Parietal lobe (tissue), 1 donor: ENCODE measurements around the gene KLHDC3. TPM values are rescaled to one million over a fixed set of nuclear protein-coding genes. Genes with fewer than 3 reads are reported as not detected.

ENCODE experiments used
- total RNA-seq: library from RNA; depleted of rRNA; stranded (reverse); fragments of >200 nt; gene quantifications from one replicate; pipeline ENCODE4 v1.2.3, GENCODE V29; 2014

KLHDC3 gene
- total RNA-seq = 100 TPM

GRCh38 chr6:43013843-43014433 is at the start of gene KLHDC3, which contains the start of gene MEA1:
KLHDC3 (plus strand) TSS chr6:43014249; CDS start chr6:43017193, 2,944 bp downstream.
MEA1 (minus strand) TSS chr6:43013946; CDS start chr6:43013813, 133 bp downstream.

GRCh38 chr6:42978839-42979522 is 35.1 kb upstream of the KLHDC3 start, which contains the start of gene PEX6:
PEX6 (minus strand) TSS chr6:42979181; CDS start chr6:42979150, 31 bp downstream.

GRCh38 chr6:42984001-42984923 is 29.8 kb upstream of the KLHDC3 start, which contains the start of gene PPP2R5D:
PPP2R5D (plus strand) TSS chr6:42984570; CDS start chr6:42984678, 108 bp downstream.

GRCh38 chr6:43021270-43022047 is 7.4 kb downstream of the KLHDC3 start, which contains the start of gene RRP36:
RRP36 (plus strand) TSS chr6:43021623; CDS start chr6:43021655, 32 bp downstream.

GRCh38 chr6:43053545-43054205 is 39.6 kb downstream of the KLHDC3 start, which contains the start of gene CUL7:
CUL7 (minus strand) TSS chr6:43053851; CDS start chr6:43052788, 1,063 bp downstream.

GRCh38 chr6:43059168-43060033 is 45.4 kb downstream of the KLHDC3 start, which contains the start of the genes KLC4 and MRPL2:
KLC4 (plus strand) TSS chr6:43059631; CDS start chr6:43061336, 1,705 bp downstream.
MRPL2 (minus strand) TSS chr6:43059434; CDS start chr6:43059381, 53 bp downstream.

Other genes starting within 250 kb of the KLHDC3 start
- 36.0 TPM for gene BICRAL, start 232.2 kb upstream of the KLHDC3 start, total RNA-seq
- 137 TPM for gene RPL7L1, start 134.6 kb upstream of the KLHDC3 start, total RNA-seq
- not detected for gene PTCRA, start 98.2 kb upstream of the KLHDC3 start, total RNA-seq
- 27.2 TPM for gene CNPY3, start 84.8 kb upstream of the KLHDC3 start, total RNA-seq
- gene GNMT, start 53.5 kb upstream of the KLHDC3 start, total RNA-seq = 0.94 TPM
- gene PEX6, start 35.1 kb upstream of the KLHDC3 start, total RNA-seq = 22.5 TPM
- gene PPP2R5D, start 29.7 kb upstream of the KLHDC3 start, total RNA-seq = 41.9 TPM
- 27.9 TPM for gene MEA1, start 303 bp upstream of the KLHDC3 start, total RNA-seq
- gene RRP36, start 7.4 kb downstream of the KLHDC3 start, total RNA-seq = 46.0 TPM
- 17.2 TPM for gene CUL7, start 39.6 kb downstream of the KLHDC3 start, total RNA-seq
- 10.3 TPM for gene MRPL2, start 45.2 kb downstream of the KLHDC3 start, total RNA-seq
- 44.4 TPM for gene KLC4, start 45.4 kb downstream of the KLHDC3 start, total RNA-seq
- 43.8 TPM for gene PTK7, start 62.1 kb downstream of the KLHDC3 start, total RNA-seq
- gene SRF, start 157.0 kb downstream of the KLHDC3 start, total RNA-seq = 12.5 TPM
- 52.6 TPM for gene CUL9, start 167.9 kb downstream of the KLHDC3 start, total RNA-seq
- 14.4 TPM for gene DNPH1, start 215.2 kb downstream of the KLHDC3 start, total RNA-seq
- gene TTBK1, start 229.2 kb downstream of the KLHDC3 start, total RNA-seq = 26.3 TPM